Activated T-helper 1 cell treated with Interleukin-2 at 50 U/mL for 16 hours (primary cell): ENCODE measurements around the gene CPLX4.

Source experiments
- DNase-seq: peaks from one replicate; pipeline ENCODE4 v3.0.0-alpha.2; 2020; ENCODE audit warnings: low read depth

CPLX4 gene

DNA sequence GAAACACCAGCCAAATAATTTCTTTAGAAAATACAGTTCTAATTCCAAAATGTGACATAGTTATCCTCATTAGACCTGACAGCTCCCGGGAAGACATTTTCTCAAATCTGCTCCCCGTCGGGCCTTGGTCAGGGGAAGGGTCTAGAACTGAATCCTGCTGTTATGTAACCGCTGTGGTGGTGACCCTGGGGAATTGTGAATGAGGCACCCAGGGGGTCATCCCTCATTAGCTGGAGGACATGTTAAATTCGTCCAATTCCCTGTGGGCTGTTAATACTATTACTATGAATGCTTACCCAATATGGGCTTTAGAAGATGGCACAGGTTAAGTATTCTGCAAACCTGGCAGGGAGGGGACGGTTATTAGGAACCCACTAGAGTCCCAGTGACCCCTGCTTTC, 11.8 kb downstream of the CPLX4 start:
- DNase-seq: no peak

DNA sequence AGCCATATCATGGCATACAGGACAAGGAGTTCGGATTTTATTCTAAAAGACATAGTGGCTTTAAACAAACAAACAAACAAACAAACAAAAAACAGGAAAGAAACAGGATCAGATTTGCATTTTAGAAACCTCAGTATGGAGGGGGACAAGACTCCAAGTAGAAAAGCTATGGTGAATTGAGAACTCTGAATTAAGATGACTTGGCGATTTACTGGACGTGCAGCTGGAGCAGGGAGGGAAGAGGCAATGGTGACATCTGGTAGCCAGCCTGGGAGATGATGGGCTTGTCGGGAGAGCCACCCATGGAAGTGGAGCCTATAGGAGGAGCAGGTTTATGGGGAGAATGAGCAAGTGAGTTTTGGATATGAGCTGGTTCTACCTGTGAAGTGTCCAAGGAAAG, 13.2 kb downstream of the CPLX4 start:
- no peak for DNase-seq

GRCh38 chr18:59303656-59304195, 14.7 kb downstream of the CPLX4 start:
- no peak for DNase-seq

DNA sequence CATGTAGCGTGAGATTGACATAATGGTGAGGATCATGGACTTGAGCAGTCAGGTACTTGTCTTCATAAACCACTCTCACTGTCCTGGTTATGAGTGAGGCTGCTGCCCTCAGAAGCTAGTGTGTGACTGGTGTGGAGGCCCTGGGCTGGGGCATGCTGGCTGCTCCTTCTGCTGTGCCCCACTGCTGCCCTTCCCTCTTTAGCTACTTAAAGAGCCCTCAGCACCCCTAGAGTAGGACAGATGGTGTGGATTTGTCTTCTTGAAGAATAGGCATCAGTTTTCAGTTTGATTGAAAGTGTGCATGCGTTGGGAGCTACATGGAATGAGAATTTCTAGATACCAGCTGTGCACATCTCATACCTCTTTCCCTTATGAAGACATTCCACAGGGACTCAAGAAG, 15.4 kb downstream of the CPLX4 start:
- no peak for DNase-seq

DNA sequence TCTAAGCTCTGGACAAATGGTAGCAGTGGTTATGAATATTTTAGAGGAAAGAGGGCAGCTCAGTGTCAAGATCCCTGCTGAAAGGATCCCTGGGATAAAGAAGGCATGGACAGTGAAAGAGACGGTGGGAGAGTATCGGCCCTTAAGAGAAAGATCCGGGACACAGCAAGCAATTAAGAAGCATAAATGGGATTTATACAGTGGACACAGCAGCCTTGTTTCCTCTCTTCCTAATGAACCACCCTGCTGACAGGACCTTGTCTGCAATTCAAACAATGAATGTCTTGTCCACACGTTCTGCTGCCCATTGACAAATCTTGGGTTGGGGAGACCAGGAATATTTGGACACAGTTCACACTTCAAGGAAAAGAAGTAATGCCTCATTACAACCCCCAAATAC, 16.5 kb downstream of the CPLX4 start:
- DNase-seq: no peak

GRCh38 chr18:59300676-59301285, 17.7 kb downstream of the CPLX4 start:
- DNase-seq: no peak

DNA sequence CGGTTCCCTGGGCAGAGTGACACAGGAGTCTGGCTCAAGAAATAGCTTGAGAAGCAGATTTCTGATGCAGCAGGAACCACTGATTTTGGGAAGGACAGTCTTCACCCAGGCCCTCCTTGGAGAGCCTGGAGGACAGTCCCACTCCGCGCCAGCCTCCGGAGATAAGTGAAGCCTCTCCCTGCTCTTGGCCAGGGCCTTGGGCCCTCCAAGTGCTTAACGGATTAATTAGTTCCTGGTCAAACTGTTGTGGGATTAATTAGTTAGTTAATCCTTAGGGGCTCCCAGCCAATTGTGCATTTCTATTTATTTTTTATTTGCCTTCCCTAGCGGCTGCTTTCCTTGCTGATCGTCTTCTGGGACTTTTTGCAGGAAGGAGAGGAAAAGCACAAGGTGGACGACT, 19.6 kb downstream of the CPLX4 start:
- DNase-seq: no peak

GRCh38 chr18:59293317-59293716, 25.1 kb downstream of the CPLX4 start:
- no peak for DNase-seq

DNA sequence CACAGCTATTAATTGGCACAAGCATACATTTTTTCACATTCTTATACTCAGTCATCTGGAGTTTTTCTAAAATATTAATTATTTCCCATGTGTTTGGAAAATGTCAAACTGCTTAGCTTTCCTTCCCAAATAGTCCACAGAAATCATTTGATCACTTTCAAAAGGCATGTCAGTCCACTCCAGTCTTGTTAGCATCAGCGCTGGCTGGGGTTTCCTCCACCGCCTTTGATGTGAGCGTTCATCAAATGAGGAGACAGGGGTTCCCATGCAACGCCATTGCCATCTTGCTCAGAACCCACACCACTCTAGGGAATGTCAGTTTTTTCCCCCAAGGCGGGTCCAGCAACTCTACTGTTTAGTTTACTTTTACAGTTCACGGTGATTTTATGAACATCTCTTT, 32.1 kb downstream of the CPLX4 start:
- no peak for DNase-seq

DNA sequence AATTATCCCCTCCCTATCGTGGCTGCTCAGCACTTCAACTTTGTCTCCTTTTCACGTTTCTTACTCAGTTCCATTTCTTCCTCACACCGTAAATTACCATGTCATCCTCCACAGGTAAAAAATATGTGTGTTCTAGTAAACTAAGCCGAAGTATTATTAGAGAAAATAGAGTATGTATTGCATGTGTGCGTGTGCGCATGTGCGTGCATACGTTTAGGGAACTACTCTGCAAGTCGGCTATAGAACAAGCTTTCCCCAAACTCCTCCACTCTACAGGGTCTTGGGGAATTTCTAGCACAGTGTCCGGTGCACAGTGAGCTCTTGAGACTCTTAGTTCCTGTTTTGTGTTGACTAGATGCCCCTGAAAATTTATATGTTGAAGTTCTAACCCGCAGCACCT, 36.1 kb downstream of the CPLX4 start:
- DNase-seq: no peak

DNA sequence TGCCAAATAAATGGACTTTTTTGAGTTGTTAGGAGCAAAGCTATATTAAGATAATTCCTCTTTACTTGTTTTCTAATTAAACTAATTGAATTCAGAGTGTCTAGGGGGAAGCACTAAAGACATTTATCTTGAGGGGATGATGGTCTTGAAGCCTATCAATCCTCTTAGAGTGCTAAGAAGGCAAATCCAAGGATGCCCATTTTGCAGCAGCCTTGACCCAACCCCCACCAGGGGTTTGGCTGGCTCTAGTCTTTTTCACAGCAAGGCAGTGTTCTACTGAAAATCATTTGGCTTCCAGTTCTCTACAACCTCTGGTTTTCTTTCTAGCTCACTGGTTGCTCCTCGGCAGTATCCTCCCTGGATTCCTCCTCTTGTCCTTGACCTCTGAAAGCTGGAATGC, 38.7 kb downstream of the CPLX4 start:
- DNase-seq: no peak

DNA sequence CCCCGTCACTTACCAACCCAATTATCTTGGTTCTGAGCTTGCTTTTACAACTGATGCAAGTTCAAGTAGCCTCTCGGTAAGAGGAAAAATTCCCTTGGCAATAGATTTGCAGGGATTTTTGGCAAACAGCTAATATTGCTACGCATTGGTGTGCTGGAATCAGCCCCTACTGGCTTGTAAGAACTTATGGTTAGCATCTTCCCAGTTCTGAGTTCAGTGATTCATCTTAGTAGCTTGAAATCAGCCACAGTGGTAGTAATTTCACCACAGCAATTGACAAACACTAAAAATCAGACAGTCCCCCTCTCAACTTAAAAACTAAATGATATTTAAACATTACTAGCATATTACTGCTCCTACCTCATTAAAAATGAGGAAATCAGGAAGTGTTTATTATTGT, 39.3 kb downstream of the CPLX4 start:
- DNase-seq: no peak

DNA sequence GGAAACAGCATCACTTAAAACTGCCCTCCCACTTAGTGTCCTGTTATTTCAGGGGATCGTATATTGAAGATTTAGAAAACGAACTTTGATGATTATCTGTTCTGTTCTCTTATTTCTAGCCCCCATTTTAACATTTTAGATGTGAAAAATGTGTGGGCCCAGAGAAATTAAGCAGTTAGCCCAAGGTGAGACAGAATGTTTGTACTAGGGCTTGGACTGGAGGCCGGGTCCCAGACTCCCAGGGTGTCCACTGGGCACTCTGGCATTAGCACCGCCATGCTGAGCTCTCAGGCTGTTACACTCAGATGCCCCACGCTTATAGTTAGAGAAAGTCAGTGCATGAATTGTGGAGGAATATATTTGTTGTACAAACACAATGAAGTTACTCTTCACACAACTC, 39.7 kb downstream of the CPLX4 start:
- no peak for DNase-seq

DNA sequence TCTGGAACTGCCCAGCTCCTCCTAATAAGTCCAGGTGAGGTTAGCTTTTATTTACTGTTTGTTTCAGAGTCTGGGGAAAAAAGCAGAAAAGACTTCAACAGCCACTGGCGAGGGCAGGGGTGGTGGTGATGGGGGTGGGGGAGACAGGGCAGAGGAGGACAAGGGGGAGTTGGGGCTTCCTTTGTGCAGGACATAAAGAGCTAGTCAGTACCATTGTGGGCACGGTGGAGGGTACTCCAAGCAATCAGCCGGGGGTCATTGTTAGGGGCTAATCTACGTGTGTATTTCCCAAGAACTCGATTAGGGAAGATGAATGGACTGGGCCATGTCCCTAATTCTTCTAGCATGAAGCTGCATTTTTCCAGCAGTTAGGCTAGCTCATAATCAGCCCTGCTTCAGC, 42.4 kb downstream of the CPLX4 start:
- no peak for DNase-seq

DNA sequence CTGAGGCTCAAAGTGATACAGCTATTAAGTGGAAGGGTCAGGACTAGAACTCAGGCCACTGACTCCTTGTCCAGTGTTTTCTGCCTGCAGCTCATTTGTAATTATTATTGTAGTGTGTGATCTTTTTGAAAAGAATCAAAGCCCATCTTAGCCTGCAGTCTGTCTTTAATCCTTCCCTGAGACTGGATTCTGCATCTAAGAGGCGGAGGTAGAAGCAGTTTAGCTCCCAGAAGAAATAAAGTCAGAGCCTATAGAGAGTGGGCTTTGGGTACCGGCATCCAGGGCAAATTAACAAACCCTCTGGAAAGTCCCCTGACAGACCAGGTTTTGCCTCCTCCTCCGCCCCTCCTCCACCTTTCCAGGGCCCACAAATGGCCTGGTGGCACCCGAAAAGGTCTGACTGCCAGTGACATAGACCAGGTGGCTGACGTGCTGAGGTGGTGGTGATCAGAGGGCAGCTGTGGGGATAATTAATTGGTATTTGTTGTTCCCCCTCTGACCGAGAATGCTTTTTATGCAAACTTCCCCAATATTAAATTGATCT, 43.0 kb downstream of the CPLX4 start:
- DNase-seq: no peak

GRCh38 chr18:59274533-59274928, 43.9 kb downstream of the CPLX4 start:
- DNase-seq: no peak

GRCh38 chr18:59273759-59274532, 44.5 kb downstream of the CPLX4 start:
- DNase-seq: no peak

DNA sequence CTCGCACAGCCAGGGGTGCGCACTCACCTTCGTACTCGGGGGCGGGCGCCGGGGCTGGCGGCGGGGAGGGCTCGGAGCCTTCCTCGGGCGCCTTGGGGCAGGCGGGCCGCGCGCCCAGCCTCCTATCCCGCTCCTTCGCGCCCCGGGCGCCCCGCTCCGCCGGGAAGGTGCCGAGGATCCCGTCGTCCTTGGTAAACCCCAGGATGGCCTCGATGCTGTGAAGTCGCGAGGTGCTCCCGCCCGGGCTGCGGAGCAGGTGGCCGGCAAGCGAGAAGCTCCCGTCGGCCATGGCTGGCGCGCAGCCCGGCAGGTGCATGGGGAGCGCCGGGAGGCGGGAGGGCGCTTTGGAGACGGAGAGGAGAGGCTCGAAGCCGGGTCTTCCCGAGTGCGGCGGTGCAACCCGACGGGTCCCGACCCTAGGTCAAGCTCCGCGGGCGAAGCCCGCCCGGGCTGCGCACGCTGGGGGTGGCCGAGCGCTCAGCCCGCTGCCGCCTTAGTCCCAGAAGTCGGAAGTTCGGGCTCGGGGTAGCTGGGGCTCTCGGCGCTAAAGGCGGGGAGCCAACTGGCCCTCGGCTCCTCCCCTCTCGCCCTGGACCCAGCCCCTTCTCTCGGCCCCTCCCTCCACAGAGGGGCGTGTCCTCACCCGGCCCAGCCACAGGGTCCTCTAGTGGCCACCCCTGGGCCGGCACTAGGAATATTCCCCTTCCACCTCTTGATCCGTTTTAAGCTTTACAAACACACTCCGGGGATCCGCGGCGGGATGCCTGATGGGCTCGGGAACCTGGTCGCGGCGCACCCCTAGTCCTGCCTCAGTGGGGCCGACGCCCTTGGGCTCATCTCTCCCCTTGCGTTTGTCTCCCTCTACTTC, 45.3 kb downstream of the CPLX4 start, which contains the start of gene RAX:
TSS of gene RAX (minus strand) at position 564 of the 868 bp plus-strand sequence. CDS start at position 316, 248 bp downstream.
- no peak for DNase-seq

DNA sequence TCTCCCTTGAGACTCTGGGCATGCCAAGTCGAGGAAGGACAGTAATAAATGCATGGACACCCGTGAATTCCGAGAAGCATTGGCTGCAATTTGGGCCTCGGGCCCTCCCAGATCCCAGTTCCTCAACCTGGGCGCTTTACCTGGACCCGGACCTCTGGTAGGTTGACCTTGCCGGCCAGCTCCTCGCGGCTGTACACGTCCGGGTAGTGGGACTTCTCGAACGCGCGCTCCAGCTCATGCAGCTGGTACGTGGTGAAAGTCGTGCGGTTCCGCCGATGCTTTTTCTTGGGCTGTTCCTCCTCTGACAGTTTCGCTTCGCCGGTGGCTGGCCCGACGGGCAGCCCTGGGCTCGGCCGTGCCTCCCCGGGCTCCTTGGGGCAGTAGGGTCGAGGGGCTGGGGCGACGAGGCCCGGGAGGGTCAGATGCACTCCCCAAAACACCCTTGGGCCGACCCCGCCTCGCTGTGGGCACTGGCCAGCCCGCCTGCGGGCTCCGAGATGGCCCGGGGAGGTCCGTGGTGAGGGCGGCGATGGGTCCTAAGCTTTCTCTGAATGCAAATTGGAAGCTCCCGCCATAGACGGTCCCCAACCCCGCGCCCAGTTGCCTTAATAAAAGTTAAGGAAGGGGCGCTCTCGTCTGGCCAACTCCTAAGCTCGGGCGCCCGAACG, 46.1 kb downstream of the CPLX4 start:
- no peak for DNase-seq

DNA sequence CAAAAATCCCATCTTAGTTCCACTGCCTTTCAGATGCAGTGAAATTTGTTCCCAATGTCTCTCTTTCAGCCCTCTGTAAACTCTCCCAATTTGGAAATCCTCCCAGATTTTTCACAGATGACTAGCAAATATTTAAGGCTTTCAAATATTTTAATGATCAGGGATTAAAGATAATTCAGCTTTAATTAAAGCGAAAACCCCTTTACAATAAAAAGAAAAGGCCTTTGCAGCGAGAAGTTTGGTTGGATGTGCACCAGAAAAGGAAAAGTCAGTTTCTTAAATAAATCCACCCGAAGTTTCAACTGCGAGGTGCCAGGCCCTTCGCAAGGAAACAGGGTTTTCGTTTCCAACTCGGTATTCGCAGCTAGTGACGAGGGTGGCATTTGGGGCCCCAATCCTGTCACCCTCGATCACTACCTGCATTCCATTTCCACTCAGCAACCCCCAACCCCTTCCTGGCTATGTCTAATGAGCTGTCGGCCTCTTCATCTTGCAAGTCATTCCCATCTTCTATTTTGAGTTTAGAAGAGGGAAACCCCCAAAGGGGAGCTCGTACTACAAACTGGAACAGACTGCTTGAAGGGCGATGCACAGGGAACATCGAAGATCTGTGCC, 46.7 kb downstream of the CPLX4 start:
- no peak for DNase-seq

- DNase-seq: no peak
These were observed 47.7 kb downstream of the CPLX4 start for GRCh38 chr18:59270689-59271257.
